GM19099 (cell line): ENCODE data around the gene SLC25A39.
A peak's percentile ranks its signal among the peaks of the same experiment; 100 is the strongest.

Experiments
- POLR2A ChIP-seq: IDR thresholded peaks from 3 replicates; pipeline ENCODE4 v1.6.1; 2011; ENCODE audit warnings: low read depth; ENCODE audit not compliant: insufficient read length; ENCODE audit errors: extremely low read depth

SLC25A39 gene

DNA sequence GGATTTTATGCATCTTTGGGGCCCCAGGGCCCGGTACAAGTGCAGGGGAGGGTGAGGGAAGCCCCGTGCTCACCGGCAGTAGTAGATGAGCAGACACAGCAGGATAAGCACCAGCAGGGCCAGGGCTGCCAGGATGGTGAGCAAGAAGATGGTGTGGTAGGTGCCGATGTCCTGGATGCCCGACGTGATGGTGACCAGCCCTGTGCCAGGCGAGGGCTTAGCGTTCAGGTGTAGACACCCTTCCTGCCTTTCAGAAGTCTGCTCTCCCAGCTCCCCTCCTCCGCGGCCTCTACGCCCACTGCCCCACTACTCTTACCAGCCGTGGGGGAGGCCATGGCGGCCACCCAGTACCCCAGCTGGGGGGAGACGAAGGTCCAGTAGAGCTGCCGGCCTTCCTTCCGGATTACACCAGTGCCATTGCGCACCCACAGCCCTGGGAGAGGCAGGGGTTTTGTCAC lies 31.0 kb upstream of the SLC25A39 start:
- TF ChIP-seq POLR2A, result no peak

DNA sequence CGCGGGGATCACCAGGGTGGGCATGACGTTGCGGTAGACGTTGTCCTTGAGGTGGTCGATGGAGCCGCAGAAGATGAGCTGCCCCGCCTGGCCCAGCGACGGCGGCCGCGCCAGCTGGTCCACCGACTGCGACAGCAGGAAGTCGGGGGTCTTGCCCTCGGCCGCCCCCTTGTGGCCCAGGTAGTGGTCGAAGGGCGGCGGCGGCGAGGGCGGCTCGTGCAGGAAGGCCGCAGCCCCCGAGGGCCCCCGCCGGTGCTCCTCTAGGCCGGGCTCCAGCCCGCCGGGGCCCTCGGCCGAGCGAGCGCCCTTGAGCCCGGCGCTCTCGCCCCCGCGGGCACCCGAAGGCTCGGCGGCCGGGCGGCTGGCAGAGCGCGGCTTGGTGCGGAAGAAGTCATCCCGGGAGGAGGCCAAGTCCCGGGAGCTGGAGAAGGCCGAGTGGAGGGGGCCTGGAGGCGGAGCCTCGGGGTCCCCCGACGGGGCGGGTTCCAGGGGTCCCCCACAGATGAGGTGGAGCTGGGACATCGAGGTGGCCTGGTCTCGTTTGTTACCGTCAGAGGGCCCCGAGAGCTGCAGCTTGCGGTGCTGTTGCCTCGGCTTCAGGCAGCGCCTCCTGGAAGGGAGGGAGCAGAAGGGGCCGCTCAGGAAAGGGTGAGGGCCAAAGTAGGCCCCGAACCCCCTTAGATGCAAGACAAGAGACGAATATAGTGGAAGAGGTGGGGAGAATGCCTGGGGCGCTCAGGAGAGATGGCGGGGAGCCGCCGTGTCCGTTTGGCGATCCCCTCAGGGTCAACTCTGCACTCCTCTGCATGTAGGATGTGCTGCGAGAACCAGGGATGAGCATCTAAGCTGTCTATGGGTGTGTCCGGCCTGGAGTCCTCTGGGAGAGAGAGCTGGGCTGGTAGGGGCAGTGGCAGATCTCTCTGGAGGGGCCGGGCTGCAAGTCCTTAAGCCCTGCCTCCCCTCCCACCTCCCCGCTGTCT lies 30.2 kb upstream of the SLC25A39 start:
- TF ChIP-seq POLR2A, result no peak

- no peak for TF ChIP-seq POLR2A
Measured at GRCh38 chr17:44353672-44354331, 29.2 kb upstream of the SLC25A39 start.

GRCh38 chr17:44352828-44353671 lies 28.4 kb upstream of the SLC25A39 start:
- no peak for TF ChIP-seq POLR2A

- TF ChIP-seq POLR2A, result no peak
Measured at GRCh38 chr17:44351961-44352827, 27.6 kb upstream of the SLC25A39 start.

- no peak for TF ChIP-seq POLR2A
Measured at GRCh38 chr17:44351464-44351863, 26.8 kb upstream of the SLC25A39 start.

DNA sequence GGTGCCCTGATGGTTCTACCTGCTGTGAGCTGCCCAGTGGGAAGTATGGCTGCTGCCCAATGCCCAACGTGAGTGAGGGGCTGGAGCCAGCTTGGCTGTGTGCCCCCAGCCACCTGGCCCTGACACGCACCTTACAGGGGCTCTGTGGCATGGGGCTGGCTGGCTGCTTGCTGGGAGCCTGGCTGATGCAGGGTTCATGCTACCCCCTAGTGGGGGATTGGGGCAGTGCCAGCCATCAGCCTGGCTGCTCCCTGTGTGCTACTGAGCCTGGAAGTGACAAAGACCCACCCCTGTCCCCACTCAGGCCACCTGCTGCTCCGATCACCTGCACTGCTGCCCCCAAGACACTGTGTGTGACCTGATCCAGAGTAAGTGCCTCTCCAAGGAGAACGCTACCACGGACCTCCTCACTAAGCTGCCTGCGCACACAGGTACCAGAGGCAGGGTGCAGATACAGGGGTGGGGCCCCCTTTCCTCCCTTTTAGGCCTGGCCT lies 26.2 kb upstream of the SLC25A39 start:
- no peak for TF ChIP-seq POLR2A

GRCh38 chr17:44349553-44350070 lies 25.0 kb upstream of the SLC25A39 start:
- no peak for TF ChIP-seq POLR2A

GRCh38 chr17:44348988-44349364 lies 24.4 kb upstream of the SLC25A39 start:
- TF ChIP-seq POLR2A, result no peak

- peak; percentile 8 for TF ChIP-seq POLR2A
Measured at GRCh38 chr17:44348234-44348987, 23.8 kb upstream of the SLC25A39 start.

DNA sequence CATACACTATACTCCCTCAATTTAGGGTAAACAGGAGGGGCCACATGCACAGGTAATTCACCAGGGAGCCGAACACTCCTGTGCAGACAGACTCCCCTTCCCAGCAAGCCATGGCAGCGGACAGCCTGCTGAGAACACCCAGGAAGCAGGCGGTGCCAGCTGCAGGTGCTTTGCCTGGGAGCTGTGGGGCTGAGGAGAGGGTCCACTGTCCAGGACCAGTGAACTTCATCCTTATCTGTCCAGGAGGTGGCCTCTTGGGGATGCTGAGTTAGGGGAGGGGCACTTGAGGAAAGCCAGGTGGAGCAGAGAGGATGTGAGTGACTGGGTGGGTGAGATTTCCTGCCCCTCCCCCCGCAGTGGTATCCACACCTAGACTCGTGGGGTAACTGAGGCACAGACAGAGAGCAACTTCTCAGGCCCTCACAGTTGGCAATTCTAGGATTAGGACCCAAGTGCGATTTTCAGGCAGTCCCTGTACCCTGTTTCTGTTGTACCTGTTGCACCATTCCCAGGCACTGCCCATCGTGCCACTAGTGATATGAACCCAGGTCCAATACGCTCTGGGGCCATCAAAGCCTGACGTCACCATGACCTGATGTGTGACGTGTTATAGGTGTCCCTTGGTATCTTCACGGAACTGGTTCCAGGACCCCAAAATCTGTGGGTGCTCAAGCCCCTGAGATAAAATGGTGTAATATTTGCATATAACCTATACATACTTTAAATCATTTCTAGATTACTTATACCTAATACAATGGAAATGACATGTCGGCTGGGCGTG lies 21.6 kb upstream of the SLC25A39 start:
- no peak for TF ChIP-seq POLR2A

GRCh38 chr17:44345454-44346026 lies 20.9 kb upstream of the SLC25A39 start:
- TF ChIP-seq POLR2A, result no peak
